Liver (tissue), 3 donors: ENCODE measurements around the gene PAX5.

Source experiments
- RAD21 ChIP-seq, 2 donors: IDR thresholded peaks; 2 replicates each; pipeline ENCODE4 v1.6.1; 2016; ENCODE audit warnings: antibody characterized with exemption in 2 of 2, mild to moderate bottlenecking in 2 of 2
- SP1 ChIP-seq: IDR thresholded peaks from 2 replicates; pipeline ENCODE4 v1.6.1; 2018; ENCODE audit warnings: antibody characterized with exemption, mild to moderate bottlenecking
- TF ChIP-seq, protein P1 (sequence below): fragments of 150-350 bp; IDR thresholded peaks from 2 replicates; pipeline ENCODE4 v1.5.1; 2017; ENCODE audit warnings: improper control_type of control experiment, low read depth, low read length; ENCODE audit not compliant: missing input control
- TF ChIP-seq, protein P2 (sequence below): IDR thresholded peaks from 2 replicates; pipeline ENCODE4 v1.6.1; 2016; ENCODE audit warnings: antibody characterized with exemption, mild to moderate bottlenecking
- TF ChIP-seq, protein P3 (sequence below): IDR thresholded peaks from 2 replicates; pipeline ENCODE4 v1.6.1; 2016; ENCODE audit warnings: antibody characterized with exemption
- donor health status: healthy.
- donor health status: healthy.

DNA sequence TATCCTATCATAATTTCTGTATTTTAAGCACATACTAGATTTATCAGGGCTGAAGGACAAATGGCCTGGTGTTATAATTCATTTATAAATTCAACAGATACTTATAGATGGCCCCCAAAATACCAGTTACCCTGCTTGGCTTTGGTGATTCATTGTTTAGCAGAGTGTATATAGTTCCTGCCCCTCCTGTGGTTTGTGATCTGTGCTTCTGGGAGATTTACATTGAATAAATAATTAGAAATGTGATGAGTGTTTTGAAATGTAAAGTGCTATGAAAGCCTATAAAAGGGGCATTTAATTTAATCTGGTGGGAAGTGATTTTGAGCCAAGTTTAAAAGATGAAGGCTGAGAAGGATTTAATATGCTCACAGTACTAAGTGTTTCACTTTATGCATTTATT, 49.6 kb upstream of the PAX5 start:
- TF ChIP-seq, protein P1, sequence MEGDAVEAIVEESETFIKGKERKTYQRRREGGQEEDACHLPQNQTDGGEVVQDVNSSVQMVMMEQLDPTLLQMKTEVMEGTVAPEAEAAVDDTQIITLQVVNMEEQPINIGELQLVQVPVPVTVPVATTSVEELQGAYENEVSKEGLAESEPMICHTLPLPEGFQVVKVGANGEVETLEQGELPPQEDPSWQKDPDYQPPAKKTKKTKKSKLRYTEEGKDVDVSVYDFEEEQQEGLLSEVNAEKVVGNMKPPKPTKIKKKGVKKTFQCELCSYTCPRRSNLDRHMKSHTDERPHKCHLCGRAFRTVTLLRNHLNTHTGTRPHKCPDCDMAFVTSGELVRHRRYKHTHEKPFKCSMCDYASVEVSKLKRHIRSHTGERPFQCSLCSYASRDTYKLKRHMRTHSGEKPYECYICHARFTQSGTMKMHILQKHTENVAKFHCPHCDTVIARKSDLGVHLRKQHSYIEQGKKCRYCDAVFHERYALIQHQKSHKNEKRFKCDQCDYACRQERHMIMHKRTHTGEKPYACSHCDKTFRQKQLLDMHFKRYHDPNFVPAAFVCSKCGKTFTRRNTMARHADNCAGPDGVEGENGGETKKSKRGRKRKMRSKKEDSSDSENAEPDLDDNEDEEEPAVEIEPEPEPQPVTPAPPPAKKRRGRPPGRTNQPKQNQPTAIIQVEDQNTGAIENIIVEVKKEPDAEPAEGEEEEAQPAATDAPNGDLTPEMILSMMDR: no peak
- TF ChIP-seq SP1 (no peak), RAD21 (IDR thresholded peaks at IDR 0.05) (no peak)
- TF ChIP-seq, protein P2, sequence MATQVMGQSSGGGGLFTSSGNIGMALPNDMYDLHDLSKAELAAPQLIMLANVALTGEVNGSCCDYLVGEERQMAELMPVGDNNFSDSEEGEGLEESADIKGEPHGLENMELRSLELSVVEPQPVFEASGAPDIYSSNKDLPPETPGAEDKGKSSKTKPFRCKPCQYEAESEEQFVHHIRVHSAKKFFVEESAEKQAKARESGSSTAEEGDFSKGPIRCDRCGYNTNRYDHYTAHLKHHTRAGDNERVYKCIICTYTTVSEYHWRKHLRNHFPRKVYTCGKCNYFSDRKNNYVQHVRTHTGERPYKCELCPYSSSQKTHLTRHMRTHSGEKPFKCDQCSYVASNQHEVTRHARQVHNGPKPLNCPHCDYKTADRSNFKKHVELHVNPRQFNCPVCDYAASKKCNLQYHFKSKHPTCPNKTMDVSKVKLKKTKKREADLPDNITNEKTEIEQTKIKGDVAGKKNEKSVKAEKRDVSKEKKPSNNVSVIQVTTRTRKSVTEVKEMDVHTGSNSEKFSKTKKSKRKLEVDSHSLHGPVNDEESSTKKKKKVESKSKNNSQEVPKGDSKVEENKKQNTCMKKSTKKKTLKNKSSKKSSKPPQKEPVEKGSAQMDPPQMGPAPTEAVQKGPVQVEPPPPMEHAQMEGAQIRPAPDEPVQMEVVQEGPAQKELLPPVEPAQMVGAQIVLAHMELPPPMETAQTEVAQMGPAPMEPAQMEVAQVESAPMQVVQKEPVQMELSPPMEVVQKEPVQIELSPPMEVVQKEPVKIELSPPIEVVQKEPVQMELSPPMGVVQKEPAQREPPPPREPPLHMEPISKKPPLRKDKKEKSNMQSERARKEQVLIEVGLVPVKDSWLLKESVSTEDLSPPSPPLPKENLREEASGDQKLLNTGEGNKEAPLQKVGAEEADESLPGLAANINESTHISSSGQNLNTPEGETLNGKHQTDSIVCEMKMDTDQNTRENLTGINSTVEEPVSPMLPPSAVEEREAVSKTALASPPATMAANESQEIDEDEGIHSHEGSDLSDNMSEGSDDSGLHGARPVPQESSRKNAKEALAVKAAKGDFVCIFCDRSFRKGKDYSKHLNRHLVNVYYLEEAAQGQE: no peak
- TF ChIP-seq, protein P3, sequence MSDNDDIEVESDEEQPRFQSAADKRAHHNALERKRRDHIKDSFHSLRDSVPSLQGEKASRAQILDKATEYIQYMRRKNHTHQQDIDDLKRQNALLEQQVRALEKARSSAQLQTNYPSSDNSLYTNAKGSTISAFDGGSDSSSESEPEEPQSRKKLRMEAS: no peak
